ENCODE results near the gene ARHGAP29. TPM values are rescaled to one million over a fixed set of nuclear protein-coding genes. Genes with fewer than 3 reads are reported as not detected.
A peak's percentile ranks its signal among the peaks of the same experiment; 100 is the strongest.

Gene ARHGAP29
- total and polyA plus RNA-seq, 2 donors (not counting 1 experiment from before 2014, with no cell fraction given): 26.6 to 37.3 TPM

DNA sequence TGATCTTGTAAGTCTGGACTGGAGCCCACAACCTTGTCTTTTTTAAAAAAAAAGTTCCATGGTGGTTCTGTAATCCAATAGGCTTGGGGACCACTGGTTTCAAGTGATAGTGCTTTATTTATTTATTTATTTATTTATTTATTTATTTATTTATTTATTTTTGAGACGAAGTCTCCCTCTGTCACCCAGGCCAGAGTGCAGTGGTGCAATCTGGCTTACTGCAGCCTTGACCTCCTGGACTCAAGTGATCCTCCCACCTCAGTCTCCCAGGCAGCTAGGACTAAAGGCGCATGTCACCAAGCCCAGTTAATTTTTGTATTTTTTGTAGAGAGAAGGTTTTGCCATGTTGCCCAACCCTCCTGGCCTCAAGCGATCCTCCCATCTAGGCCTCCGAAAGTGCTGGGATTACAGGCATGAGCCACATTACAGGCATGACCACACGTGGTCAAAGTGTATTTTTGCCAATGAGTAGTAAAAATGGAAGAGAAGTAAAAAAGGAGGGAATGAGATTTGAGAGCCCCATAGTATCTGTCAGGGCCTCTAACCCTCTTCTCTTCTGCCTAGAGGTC is 44.8 kb upstream of the ARHGAP29 start:
- Histone ChIP-seq H3K9me3 (ENCODE audit: control insufficient read depth, insufficient read depth, low read depth, low read length) (no peaks in the 10 kb centered on the region), H3K9ac (ENCODE audit: insufficient read depth, low read length) (no peak overlapping the region), H3K4me3 (replicated peaks in 1 of 4; ENCODE audit: control extremely low read depth in 1 of 4, insufficient read depth in 1 of 4, low read depth in 3 of 4, low read length in 4 of 4) (no peak overlapping the region), H3K27ac (ENCODE audit: insufficient read depth, low read length) (no peak overlapping the region), H4K20me1 (ENCODE audit: control insufficient read depth, extremely low read depth, insufficient read depth, low read length) (no peaks in the 10 kb centered on the region), H3K4me2 (ENCODE audit: extremely low read depth, insufficient read depth, low read length) (no peak overlapping the region), H3K27me3 (ENCODE audit: control insufficient read depth, insufficient read depth, low read length) (no peaks in the 10 kb centered on the region), H3K79me2 (ENCODE audit: control insufficient read depth, insufficient read depth, low read length) (no peaks in the 10 kb centered on the region), H3K4me1 (ENCODE audit: control insufficient read depth, extremely low read depth, insufficient read depth, low read length) (peaks cover 15% of the 10 kb centered on the region), H3K36me3 (ENCODE audit: control insufficient read depth, insufficient read depth, low read length) (no peaks in the 10 kb centered on the region), H2AFZ (ENCODE audit: low read length) (no peak overlapping the region)
- TF ChIP-seq EZH2 (IDR thresholded peaks at IDR 0.05; ENCODE audit: low read length, missing control alignments): no peak
- TF ChIP-seq, protein P1, sequence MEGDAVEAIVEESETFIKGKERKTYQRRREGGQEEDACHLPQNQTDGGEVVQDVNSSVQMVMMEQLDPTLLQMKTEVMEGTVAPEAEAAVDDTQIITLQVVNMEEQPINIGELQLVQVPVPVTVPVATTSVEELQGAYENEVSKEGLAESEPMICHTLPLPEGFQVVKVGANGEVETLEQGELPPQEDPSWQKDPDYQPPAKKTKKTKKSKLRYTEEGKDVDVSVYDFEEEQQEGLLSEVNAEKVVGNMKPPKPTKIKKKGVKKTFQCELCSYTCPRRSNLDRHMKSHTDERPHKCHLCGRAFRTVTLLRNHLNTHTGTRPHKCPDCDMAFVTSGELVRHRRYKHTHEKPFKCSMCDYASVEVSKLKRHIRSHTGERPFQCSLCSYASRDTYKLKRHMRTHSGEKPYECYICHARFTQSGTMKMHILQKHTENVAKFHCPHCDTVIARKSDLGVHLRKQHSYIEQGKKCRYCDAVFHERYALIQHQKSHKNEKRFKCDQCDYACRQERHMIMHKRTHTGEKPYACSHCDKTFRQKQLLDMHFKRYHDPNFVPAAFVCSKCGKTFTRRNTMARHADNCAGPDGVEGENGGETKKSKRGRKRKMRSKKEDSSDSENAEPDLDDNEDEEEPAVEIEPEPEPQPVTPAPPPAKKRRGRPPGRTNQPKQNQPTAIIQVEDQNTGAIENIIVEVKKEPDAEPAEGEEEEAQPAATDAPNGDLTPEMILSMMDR (conservative IDR thresholded peaks at IDR 0.05 in 1 of 2, IDR thresholded peaks at IDR 0.05 in 1 of 2; ENCODE audit: low read depth in 1 of 2, low read length in 2 of 2): no peak
- DNase-seq (ENCODE audit: low read depth in 2 of 2): no peak

DNA sequence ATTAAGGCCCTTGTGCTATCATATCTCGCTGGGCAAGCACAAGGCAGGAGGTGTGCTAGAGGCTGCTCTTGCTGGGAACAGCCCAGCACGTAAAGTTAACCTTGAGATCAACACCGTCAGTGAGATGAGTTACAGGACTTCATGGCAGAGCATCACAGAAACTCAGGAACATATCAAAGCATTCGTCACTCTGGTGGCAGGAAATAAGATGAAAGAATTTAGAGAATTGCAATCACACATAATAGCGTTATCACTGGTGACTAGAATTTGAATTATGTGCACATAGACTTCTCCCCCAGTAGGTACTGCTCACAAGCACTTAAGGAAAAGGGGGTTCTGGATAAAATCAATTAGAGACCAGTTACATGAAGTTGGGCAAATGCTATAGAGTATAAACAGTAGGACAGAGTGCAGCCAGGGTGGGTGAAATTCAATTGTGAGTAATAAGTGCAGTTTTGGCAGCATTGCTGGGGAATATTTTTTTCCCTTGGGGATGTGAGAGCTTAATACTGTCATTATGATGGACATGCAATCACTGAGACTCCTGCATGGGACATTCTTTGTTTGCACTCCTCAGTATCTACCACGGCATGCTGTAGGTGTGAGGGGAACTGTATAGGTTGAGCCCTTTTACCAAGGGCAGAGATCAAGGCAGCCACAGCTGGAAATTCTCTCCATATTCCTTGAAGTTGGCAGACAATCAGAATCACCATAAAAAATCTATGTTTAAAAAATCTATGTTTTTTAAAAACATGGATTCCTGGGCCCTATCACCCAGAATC is 44.2 kb upstream of the ARHGAP29 start:
- no peak for TF ChIP-seq EZH2 (IDR thresholded peaks at IDR 0.05; ENCODE audit: low read length, missing control alignments)
- TF ChIP-seq, protein P1 (conservative IDR thresholded peaks at IDR 0.05 in 1 of 2, IDR thresholded peaks at IDR 0.05 in 1 of 2; ENCODE audit: low read depth in 1 of 2, low read length in 2 of 2): no peak
- no peak overlapping the region for H3K4me2 ChIP-seq (ENCODE audit: extremely low read depth, insufficient read depth, low read length)
- H3K4me3 ChIP-seq (replicated peaks in 1 of 4; ENCODE audit: control extremely low read depth in 1 of 4, insufficient read depth in 1 of 4, low read depth in 3 of 4, low read length in 4 of 4): no peak overlapping the region
- no peaks in the 10 kb centered on the region for H3K36me3 ChIP-seq (ENCODE audit: control insufficient read depth, insufficient read depth, low read length)
- no peaks in the 10 kb centered on the region for H4K20me1 ChIP-seq (ENCODE audit: control insufficient read depth, extremely low read depth, insufficient read depth, low read length)
- H3K9me3 ChIP-seq (ENCODE audit: control insufficient read depth, insufficient read depth, low read depth, low read length): no peaks in the 10 kb centered on the region
- no peak overlapping the region for H2AFZ ChIP-seq (ENCODE audit: low read length)
- no peaks in the 10 kb centered on the region for H3K79me2 ChIP-seq (ENCODE audit: control insufficient read depth, insufficient read depth, low read length)
- DNase-seq (ENCODE audit: low read depth in 2 of 2): peak; percentile 37 to 67
- no peaks in the 10 kb centered on the region for H3K27me3 ChIP-seq (ENCODE audit: control insufficient read depth, insufficient read depth, low read length)
- H3K9ac ChIP-seq (ENCODE audit: insufficient read depth, low read length): no peak overlapping the region
- no peak overlapping the region for H3K27ac ChIP-seq (ENCODE audit: insufficient read depth, low read length)
- H3K4me1 ChIP-seq (ENCODE audit: control insufficient read depth, extremely low read depth, insufficient read depth, low read length): peaks cover 12% of the 10 kb centered on the region

DNA sequence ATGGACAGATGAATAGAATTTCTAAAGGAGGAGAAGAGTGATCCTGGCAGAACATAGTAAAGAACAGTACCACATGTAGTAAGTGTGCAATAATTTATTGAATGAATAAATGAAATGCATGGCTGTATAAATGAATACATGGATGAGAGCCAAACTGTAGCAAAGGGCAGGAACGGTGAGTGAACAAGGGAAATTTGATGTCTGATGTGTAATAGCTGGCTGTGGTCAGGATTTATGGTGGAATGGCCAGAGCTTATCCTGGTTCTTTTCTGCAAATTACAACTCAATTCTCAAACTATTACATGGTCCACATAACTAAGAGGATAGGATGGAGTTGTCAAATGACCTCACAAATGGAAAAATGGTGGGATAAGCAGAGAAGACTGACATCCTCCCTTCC is 43.2 kb upstream of the ARHGAP29 start:
- DNase-seq (ENCODE audit: low read depth in 2 of 2): peak in 1 of 2 donors; percentile 23
- H3K4me2 ChIP-seq (ENCODE audit: extremely low read depth, insufficient read depth, low read length): no peak overlapping the region
- no peaks in the 10 kb centered on the region for H3K79me2 ChIP-seq (ENCODE audit: control insufficient read depth, insufficient read depth, low read length)
- no peak overlapping the region for H2AFZ ChIP-seq (ENCODE audit: low read length)
- no peaks in the 10 kb centered on the region for H3K36me3 ChIP-seq (ENCODE audit: control insufficient read depth, insufficient read depth, low read length)
- no peak overlapping the region for H3K9ac ChIP-seq (ENCODE audit: insufficient read depth, low read length)
- no peak overlapping the region for H3K4me3 ChIP-seq (replicated peaks in 1 of 4; ENCODE audit: control extremely low read depth in 1 of 4, insufficient read depth in 1 of 4, low read depth in 3 of 4, low read length in 4 of 4)
- no peaks in the 10 kb centered on the region for H4K20me1 ChIP-seq (ENCODE audit: control insufficient read depth, extremely low read depth, insufficient read depth, low read length)
- no peak for TF ChIP-seq EZH2 (IDR thresholded peaks at IDR 0.05; ENCODE audit: low read length, missing control alignments)
- H3K9me3 ChIP-seq (ENCODE audit: control insufficient read depth, insufficient read depth, low read depth, low read length): no peaks in the 10 kb centered on the region
- H3K27me3 ChIP-seq (ENCODE audit: control insufficient read depth, insufficient read depth, low read length): no peaks in the 10 kb centered on the region
- peaks cover 12% of the 10 kb centered on the region for H3K4me1 ChIP-seq (ENCODE audit: control insufficient read depth, extremely low read depth, insufficient read depth, low read length)
- H3K27ac ChIP-seq (ENCODE audit: insufficient read depth, low read length): no peak overlapping the region

Data from fibroblast of lung (primary cell).